Esophagus squamous epithelium (tissue), 5 donors: ENCODE data around the gene SEMA4D. TPM values are rescaled to one million over a fixed set of nuclear protein-coding genes. Genes with fewer than 3 reads are reported as not detected.
A peak's percentile ranks its signal among the peaks of the same experiment; 100 is the strongest.

Experiments used
- DNase-seq: peaks from one replicate; lab custom pipeline; 2025; lab: John Stamatoyannopoulos, UW
- H3K27ac ChIP-seq, 4 donors: fragments of 200-600 bp; sonication (generic); one replicate each; pipeline ENCODE4 v1.5.1; 2016 to 2019; ENCODE audit warnings: mild to moderate bottlenecking in 1 of 4
- H3K27me3 ChIP-seq, 4 donors: fragments of 200-600 bp; sonication (generic); 1 replicate in 3 of 4; 2 replicates in 1 of 4; pipeline versions ENCODE4 v1.5.1 to v1.6.0; 2017 to 2021; ENCODE audit warnings: antibody characterized with exemption in 1 of 4
- H3K36me3 ChIP-seq, 3 donors: fragments of 200-600 bp; sonication (generic); one replicate each; pipeline ENCODE4 v1.5.1; 2016 to 2019
- H3K4me1 ChIP-seq, 3 donors: fragments of 200-600 bp; sonication (generic); one replicate each; pipeline ENCODE4 v1.5.1; 2017 to 2019
- H3K4me3 ChIP-seq, 4 donors: fragments of 200-600 bp; sonication (generic); 1 replicate in 3 of 4; 2 replicates in 1 of 4; pipeline ENCODE4 v1.5.1; 2016 to 2019; ENCODE audit warnings: mild to moderate bottlenecking in 2 of 4, moderate library complexity in 1 of 4
- H3K9me3 ChIP-seq, 3 donors: fragments of 200-600 bp; sonication (generic); one replicate each; pipeline ENCODE4 v1.5.1; 2016 to 2019
- POLR2A ChIP-seq, 4 donors: fragments of 450-650 bp; IDR thresholded peaks; one replicate each; pipeline ENCODE4 v1.6.1; 2017; ENCODE audit warnings: antibody characterized with exemption in 4 of 4, mild to moderate bottlenecking in 4 of 4, moderate library complexity in 3 of 4
- WGBS, 2 donors: methylation state at CpG; one replicate each; pipeline ENCODE4 v1.1.5; 2018; 5-methylcytosine and 5-hydroxymethylcytosine counted together
- intact Hi-C: fragments of 100-400 bp; cut with DNase I; formaldehyde crosslinking; loops from one replicate; pipeline ENCODE4 v1.15.0; 2022
- total RNA-seq, 4 donors: library from RNA; depleted of rRNA; stranded (reverse); fragments of >200 nt; gene quantifications; one replicate each; pipeline ENCODE4 v1.1.0, GENCODE V29; 2016
- TF ChIP-seq, protein P1 (sequence below), 6 experiments: fragments of 450-650 bp in 4 of 6; fragments of 200-600 bp in 2 of 6; sonication (generic) in 2 of 6; IDR thresholded peaks; one replicate each; pipeline ENCODE4 v1.5.1; 2016 to 2019; ENCODE audit warnings: antibody characterized with exemption in 6 of 6, mild to moderate bottlenecking in 4 of 6, moderate library complexity in 4 of 6
- donor health status: DM: yes; HTN: yes; CAD: no.

SEMA4D gene
- total RNA-seq, 4 donors from 2014 or later: 12.8 to 52.0 (median 20.5) TPM

DNA sequence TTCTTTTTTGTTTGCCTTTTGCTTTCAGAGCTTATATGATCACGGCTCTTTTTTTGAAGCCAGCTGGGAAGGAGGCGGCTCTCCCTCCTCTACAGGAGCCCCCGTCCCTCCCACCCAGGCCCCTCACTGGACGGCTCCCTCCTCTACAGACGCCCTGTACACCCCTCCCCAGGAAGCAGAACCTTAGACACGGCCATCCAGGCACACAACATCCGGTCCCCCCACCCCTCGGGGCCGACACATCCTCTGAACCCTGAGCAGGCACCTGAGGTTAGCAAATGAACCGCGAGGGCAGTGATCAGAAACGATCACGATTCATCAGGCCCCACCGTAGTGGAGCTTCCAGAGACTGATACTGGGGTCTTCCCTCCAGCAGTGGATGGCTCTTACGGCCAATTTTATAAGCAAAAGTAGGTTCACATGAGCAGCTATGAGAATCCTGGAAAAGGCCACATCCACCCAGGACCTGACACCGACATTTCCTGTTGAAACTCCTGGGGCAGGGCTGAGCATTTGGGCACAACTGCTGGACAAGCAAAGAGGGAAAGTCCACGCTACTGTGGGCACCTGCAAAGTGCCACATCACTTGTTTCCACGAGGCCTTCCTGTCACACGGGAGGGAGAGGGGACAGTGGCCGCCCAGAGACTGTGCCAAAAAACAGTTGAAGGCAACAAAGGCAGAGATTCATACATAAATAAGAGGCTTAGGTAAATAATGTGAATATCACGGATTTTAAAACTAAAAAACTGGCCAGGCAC lies 78.9 kb downstream of the SEMA4D start:
- 57% methylated on average over 10 to 13 of the region's 21 CpGs for WGBS, 2 donors
- no peak for DNase-seq
- H3K4me3 ChIP-seq: peak overlapping the region in 1 of 4 donors; percentile 30
- no peaks in the 10 kb centered on the region for H3K27me3 ChIP-seq
- peaks cover 0 to 32% (median 0%) of the 10 kb centered on the region in 3 donors for H3K4me1 ChIP-seq
- intact Hi-C loops: no loop called here
- H3K27ac ChIP-seq: peak overlapping the region in 2 of 4 donors; percentile 25 to 48
- TF ChIP-seq POLR2A (IDR thresholded peaks at IDR 0.05): no peak
- TF ChIP-seq, protein P1, sequence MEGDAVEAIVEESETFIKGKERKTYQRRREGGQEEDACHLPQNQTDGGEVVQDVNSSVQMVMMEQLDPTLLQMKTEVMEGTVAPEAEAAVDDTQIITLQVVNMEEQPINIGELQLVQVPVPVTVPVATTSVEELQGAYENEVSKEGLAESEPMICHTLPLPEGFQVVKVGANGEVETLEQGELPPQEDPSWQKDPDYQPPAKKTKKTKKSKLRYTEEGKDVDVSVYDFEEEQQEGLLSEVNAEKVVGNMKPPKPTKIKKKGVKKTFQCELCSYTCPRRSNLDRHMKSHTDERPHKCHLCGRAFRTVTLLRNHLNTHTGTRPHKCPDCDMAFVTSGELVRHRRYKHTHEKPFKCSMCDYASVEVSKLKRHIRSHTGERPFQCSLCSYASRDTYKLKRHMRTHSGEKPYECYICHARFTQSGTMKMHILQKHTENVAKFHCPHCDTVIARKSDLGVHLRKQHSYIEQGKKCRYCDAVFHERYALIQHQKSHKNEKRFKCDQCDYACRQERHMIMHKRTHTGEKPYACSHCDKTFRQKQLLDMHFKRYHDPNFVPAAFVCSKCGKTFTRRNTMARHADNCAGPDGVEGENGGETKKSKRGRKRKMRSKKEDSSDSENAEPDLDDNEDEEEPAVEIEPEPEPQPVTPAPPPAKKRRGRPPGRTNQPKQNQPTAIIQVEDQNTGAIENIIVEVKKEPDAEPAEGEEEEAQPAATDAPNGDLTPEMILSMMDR (IDR thresholded peaks at IDR 0.05): no peak
- H3K9me3 ChIP-seq: no peaks in the 10 kb centered on the region
- peaks cover 0 to 46% (median 0%) of the 10 kb centered on the region in 3 donors for H3K36me3 ChIP-seq

- H3K4me1 ChIP-seq: peaks cover 0 to 32% (median 0%) of the 10 kb centered on the region in 3 donors
- peaks cover 0 to 52% (median 0%) of the 10 kb centered on the region in 3 donors for H3K36me3 ChIP-seq
- 53 to 60% methylated on average over 9 of the region's 9 CpGs for WGBS, 2 donors
- intact Hi-C loops: no loop called here
- no peak for TF ChIP-seq POLR2A (IDR thresholded peaks at IDR 0.05)
- TF ChIP-seq, protein P1 (IDR thresholded peaks at IDR 0.05): no peak
- no peak overlapping the region for H3K4me3 ChIP-seq
- no peaks in the 10 kb centered on the region for H3K27me3 ChIP-seq
- H3K9me3 ChIP-seq: no peaks in the 10 kb centered on the region
- H3K27ac ChIP-seq: peak overlapping the region in 2 of 4 donors; percentile 3 to 48
- DNase-seq: no peak
Observed at GRCh38 chr9:89418474-89418845, 79.5 kb downstream of the SEMA4D start.

DNA sequence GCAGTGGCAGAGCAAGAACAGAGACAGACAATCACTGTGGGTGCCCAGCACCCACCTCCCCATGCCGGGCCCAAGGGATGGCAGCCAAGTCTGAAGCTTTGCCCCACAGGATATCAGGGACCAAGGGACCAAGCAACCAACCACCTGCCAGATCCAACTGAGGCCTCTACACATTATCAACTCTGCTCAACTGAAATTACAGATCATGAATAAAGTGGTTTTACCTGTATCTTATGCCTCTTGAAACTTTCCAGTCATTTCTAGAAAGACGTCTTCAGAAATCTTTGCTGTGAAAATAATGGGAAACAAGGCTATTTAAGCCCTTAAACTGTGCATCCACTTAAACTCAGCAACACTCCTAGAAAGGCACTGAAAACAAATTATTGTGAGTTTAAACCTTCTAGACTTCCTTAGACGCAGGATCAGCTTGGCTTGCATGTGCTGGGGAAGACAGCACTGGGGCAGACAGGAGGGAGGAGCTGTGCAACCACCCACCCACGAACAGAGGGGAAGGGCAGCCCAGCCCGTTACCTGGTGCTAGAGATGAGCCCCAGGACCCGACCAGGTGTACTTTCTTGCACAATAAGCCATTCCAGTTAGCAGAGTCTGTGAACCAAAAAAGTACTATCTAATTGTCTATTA lies 80.0 kb downstream of the SEMA4D start:
- Histone ChIP-seq H3K27ac (peak overlapping the region in 1 of 4 donors; percentile 12), H3K4me1 (peaks cover 0 to 32% (median 0%) of the 10 kb centered on the region in 3 donors), H3K36me3 (peaks cover 0 to 57% (median 0%) of the 10 kb centered on the region in 3 donors), H3K27me3 (no peaks in the 10 kb centered on the region), H3K9me3 (no peaks in the 10 kb centered on the region), H3K4me3 (peak overlapping the region in 1 of 4 donors; percentile 20)
- TF ChIP-seq, protein P1 (IDR thresholded peaks at IDR 0.05): no peak
- TF ChIP-seq POLR2A (IDR thresholded peaks at IDR 0.05): no peak
- intact Hi-C loops: no loop called here
- no peak for DNase-seq
- whole genome bisulfite sequencing, 2 donors: 65 to 67% methylated on average over 4 to 6 of the region's 6 CpGs

DNA sequence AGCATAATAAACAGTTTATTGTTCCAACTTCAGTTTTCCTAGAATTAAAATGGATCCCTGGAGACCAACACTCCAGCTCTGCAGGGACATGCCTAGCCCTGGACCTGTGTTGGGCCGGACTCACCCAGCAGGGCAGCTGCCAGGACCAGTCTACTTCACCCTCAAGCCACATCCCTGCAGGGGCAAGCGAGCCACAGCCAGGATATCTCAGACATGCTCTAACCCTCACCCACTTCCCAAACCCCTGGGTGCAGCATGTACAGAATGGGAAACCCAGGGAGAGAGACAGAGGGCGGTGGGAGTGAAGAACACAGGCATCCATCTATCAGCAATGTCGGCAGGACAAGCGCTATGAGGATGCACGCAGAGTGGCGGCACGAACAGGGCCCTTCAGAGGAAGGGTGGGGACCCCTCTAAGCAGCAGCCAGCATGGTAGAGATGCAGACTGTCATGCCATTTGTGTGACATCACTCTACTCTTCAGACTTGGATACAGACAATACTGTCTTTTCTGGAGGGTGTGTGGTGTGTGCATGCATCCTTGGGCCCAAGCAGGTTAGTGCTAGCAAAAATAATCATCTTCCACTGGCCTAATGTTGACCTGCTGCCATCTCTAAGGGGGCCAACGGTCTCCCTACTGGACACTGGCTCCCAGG lies 83.1 kb downstream of the SEMA4D start:
- intact Hi-C loops: no loop called here

More for the DNA sequence above, 83.1 kb downstream of the SEMA4D start:
- H3K4me3 ChIP-seq: no peak overlapping the region
- no peak for TF ChIP-seq POLR2A (IDR thresholded peaks at IDR 0.05)
- TF ChIP-seq, protein P1 (IDR thresholded peaks at IDR 0.05): no peak
- DNase-seq: no peak
- WGBS, 2 donors: 79 to 85% methylated on average over 5 to 7 of the region's 9 CpGs
- no peaks in the 10 kb centered on the region for H3K9me3 ChIP-seq
- H3K36me3 ChIP-seq: peaks cover 0 to 77% (median 0%) of the 10 kb centered on the region in 3 donors
- H3K27me3 ChIP-seq: no peaks in the 10 kb centered on the region
- peaks cover 0 to 37% (median 0%) of the 10 kb centered on the region in 3 donors for H3K4me1 ChIP-seq
- no peak overlapping the region for H3K27ac ChIP-seq
